ENCODE results near the gene LMO7.

DNA sequence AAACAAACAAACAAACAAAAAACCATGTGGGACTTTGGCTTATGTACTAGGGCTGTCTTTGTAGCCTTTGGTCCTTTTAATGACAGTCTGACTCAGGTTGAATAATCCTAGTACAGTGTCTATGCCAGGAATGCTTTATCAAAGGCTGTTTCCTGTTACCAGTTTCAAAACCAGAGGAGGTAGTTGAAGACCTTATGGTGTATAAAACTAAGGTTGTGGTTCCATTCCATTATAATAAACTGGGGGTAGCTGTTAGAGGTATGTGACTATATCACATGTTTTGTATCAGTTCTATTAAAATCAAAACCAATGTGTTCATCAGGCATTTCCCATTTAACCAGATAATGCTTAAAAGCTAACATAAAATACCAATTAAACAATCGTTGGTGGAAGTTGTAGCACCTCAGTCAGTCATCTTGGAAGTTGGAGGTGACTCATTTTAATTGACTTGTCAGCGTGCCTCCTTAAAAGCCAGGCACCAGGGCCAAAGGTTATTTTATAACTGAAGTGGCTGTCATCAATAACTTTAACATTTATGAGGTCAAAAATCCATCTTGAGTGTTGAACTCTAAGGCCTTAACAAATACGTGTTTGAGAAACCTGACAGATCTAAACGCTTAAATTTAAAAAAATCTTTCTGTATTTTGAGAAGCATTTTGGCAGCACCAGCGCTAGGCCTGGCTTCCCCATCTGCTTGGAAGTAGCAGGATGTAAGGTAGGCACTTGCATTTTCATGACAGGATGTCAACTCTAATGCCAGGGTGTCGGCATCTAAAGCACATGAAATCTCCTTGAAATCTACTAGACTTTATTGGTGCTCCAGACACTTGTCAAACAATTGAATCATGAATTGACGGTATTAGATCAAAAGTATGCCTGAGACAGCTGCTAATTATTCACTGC, 162.5 kb downstream of the LMO7 start:
- TF ChIP-seq CTCF (IDR thresholded peaks at IDR 0.05) (no peak), POLR2A (IDR thresholded peaks at IDR 0.05) (no peak)
